ENCODE data around the gene PYGL.
A peak's percentile ranks its signal among the peaks of the same experiment; 100 is the strongest.
"Not testable (repeated sequence)": the region's sequence is repeated elsewhere in the genome, so short reads cannot be mapped to it uniquely, and the experiment has no call there.

PYGL gene

DNA sequence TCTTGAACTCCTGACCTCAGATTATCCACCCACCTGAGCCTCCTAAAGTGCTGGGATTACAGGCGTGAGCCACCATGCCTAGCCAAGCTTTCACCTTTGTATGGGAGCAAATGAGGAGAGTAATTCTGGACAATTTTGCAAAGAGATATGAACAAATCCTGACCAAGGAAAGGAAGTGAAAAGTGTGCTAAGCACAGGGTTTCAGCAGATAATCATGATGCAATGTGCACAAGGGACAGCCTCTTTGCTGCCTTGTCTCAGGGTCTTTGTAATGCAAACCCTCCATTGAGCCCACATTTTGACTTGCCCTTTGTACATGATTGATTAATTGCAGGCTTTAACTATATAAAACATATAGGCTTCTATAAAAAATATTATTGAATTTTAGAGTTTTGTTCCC, 9.2 kb upstream of the PYGL start:
- no peaks in the 10 kb centered on the region for H3K27me3 ChIP-seq (ENCODE audit: control insufficient read depth, insufficient read depth, low read length)
- no peak overlapping the region for H3K9ac ChIP-seq (ENCODE audit: low read length)
- no peak overlapping the region for H3K4me3 ChIP-seq (ENCODE audit: low read depth, low read length)
- no peak overlapping the region for H3K27ac ChIP-seq (ENCODE audit: low read depth, low read length)
- H3K9me3 ChIP-seq (ENCODE audit: control insufficient read depth, insufficient read depth, low read depth, low read length), result no peaks in the 10 kb centered on the region
- H3K4me1 ChIP-seq (ENCODE audit: control insufficient read depth, insufficient read depth, low read length), result peaks cover 12% of the 10 kb centered on the region
- H3K36me3 ChIP-seq (ENCODE audit: control insufficient read depth, insufficient read depth, low read length), result no peaks in the 10 kb centered on the region

GRCh38 chr14:50951032-50951431, 6.7 kb upstream of the PYGL start:
- Histone ChIP-seq H3K27ac (ENCODE audit: low read depth, low read length) (no peak overlapping the region), H3K4me1 (ENCODE audit: control insufficient read depth, insufficient read depth, low read length) (peaks cover 21% of the 10 kb centered on the region), H3K9me3 (ENCODE audit: control insufficient read depth, insufficient read depth, low read depth, low read length) (no peaks in the 10 kb centered on the region), H3K9ac (ENCODE audit: low read length) (no peak overlapping the region), H3K4me3 (ENCODE audit: low read depth, low read length) (no peak overlapping the region), H3K36me3 (ENCODE audit: control insufficient read depth, insufficient read depth, low read length) (no peaks in the 10 kb centered on the region), H3K27me3 (ENCODE audit: control insufficient read depth, insufficient read depth, low read length) (no peaks in the 10 kb centered on the region)

DNA sequence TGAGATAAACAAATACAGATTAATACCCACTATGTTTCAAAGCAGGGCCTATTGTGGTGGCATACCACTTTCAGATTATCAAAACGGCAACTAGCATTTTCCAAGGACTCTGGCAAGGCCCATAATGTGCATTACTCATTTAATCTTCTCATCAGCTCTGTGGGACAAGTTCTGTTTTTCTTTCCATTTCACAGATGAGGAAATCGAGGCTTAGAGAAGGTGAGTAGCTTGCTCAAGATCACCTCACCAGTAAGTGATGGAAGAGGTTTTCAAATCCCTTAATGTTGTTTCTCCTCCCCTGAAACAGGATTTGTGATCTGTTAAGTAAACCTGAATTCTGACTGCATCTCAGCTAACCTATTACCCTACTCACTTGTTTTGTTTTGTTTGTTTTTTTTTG, 3.9 kb upstream of the PYGL start:
- Histone ChIP-seq H3K4me3 (ENCODE audit: low read depth, low read length) (no peak overlapping the region), H3K27me3 (ENCODE audit: control insufficient read depth, insufficient read depth, low read length) (no peaks in the 10 kb centered on the region), H3K4me1 (ENCODE audit: control insufficient read depth, insufficient read depth, low read length) (peaks cover 13% of the 10 kb centered on the region), H3K9ac (ENCODE audit: low read length) (no peak overlapping the region), H3K9me3 (ENCODE audit: control insufficient read depth, insufficient read depth, low read depth, low read length) (no peaks in the 10 kb centered on the region), H3K27ac (ENCODE audit: low read depth, low read length) (no peak overlapping the region), H3K36me3 (ENCODE audit: control insufficient read depth, insufficient read depth, low read length) (no peaks in the 10 kb centered on the region)

GRCh38 chr14:50947446-50947845, 3.2 kb upstream of the PYGL start:
- Histone ChIP-seq H3K9ac (ENCODE audit: low read length) (no peak overlapping the region), H3K27ac (ENCODE audit: low read depth, low read length) (no peak overlapping the region), H3K4me1 (ENCODE audit: control insufficient read depth, insufficient read depth, low read length) (peaks cover 16% of the 10 kb centered on the region)

DNA sequence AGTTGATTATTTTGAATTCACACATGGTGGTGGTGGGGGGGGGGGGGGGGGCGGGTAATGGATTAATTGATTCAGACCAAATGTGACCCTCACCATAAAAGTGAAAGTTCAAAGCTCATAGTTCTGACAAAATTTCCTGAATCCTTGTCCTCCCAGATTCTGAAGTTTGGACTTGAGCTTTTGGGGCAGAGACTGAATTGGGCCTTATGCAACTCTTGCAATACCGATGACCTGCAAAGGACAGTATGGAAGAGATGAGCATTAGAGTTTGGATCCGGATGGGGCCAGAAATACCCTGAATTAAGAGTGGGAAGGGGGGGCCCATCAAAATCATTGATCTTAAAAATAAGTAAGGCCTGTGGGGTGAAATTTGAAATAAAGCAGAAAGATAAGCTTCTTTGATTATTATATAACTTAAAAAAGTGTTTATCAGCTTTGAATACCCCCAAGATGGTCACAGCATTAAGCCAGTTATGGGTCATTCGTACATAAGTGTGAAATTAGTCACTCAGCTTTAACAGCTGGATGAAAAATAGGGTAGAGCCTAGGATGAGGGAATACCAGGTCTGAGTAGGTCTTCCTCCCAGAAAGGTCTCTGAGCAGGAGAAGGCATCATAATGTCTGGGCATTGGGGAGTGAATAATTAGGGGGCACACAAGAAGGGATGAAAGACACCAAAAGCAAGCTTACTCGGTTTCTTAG, 2.1 kb upstream of the PYGL start:
- Histone ChIP-seq H3K27ac (ENCODE audit: low read depth, low read length) (no peak overlapping the region), H3K4me1 (ENCODE audit: control insufficient read depth, insufficient read depth, low read length) (peaks cover 16% of the 10 kb centered on the region), H3K9ac (ENCODE audit: low read length) (no peak overlapping the region), H3K36me3 (ENCODE audit: control insufficient read depth, insufficient read depth, low read length) (peaks cover 5% of the 10 kb centered on the region; the same call in 1 of the 2 replicates), H3K27me3 (ENCODE audit: control insufficient read depth, insufficient read depth, low read length) (no peaks in the 10 kb centered on the region), H3K9me3 (ENCODE audit: control insufficient read depth, insufficient read depth, low read depth, low read length) (no peaks in the 10 kb centered on the region), H3K4me3 (ENCODE audit: low read depth, low read length) (no peak overlapping the region)

More at GRCh38 chr14:50947446-50947845, 3.2 kb upstream of the PYGL start:
- H3K9me3 ChIP-seq (ENCODE audit: control insufficient read depth, insufficient read depth, low read depth, low read length), result no peaks in the 10 kb centered on the region
- no peaks in the 10 kb centered on the region for H3K36me3 ChIP-seq (ENCODE audit: control insufficient read depth, insufficient read depth, low read length)
- no peaks in the 10 kb centered on the region for H3K27me3 ChIP-seq (ENCODE audit: control insufficient read depth, insufficient read depth, low read length)
- H3K4me3 ChIP-seq (ENCODE audit: low read depth, low read length), result no peak overlapping the region

DNA sequence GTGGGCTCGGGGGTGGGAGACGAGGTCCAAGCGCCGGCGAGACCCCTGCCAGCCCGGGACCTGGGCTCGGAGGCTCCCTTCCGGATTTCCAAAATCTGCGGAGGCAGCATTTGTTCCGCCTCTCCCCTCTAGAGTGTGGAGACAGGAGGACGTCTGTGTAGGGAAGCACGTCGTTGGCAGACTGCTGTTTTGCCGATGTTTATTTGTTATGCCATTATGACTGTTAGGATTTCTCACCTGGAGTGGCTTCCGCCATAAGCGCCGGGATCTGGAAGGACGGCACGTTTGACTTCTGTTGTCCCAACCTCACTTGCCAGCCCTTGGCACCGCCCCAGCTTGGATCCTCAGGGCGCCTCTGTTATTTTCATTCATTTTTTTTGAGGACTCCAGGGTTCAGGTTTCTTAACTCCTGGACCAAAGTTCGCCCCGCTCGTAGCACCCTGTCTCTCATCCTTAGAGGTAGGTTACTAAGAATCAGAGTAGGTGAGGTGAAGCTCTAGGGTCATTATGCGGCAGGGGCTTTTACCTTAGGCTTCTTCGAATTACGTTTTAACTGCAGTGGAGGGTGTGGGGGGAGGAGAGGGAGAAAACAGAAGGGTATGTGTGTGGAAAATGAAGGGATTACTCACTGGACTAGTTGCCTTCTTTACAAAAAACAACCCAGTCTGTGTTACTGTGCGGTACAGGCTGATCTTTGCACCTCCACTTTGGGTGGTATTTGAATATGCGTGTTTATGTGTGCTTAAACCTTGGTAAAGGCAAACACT, 547 bp upstream of the PYGL start:
- H3K27ac ChIP-seq (ENCODE audit: low read depth, low read length), result no peak overlapping the region
- H3K27me3 ChIP-seq (ENCODE audit: control insufficient read depth, insufficient read depth, low read length), result no peaks in the 10 kb centered on the region
- H3K9ac ChIP-seq (ENCODE audit: low read length), result peak overlapping the region; percentile 72
- H3K4me3 ChIP-seq (ENCODE audit: low read depth, low read length), result peak overlapping the region; percentile 95
- peaks cover 16% of the 10 kb centered on the region for H3K4me1 ChIP-seq (ENCODE audit: control insufficient read depth, insufficient read depth, low read length)
- H3K9me3 ChIP-seq (ENCODE audit: control insufficient read depth, insufficient read depth, low read depth, low read length), result no peaks in the 10 kb centered on the region
- H3K36me3 ChIP-seq (ENCODE audit: control insufficient read depth, insufficient read depth, low read length), result peaks cover 12% of the 10 kb centered on the region; the same call in 1 of the 2 replicates

- Histone ChIP-seq H3K4me1 (ENCODE audit: control insufficient read depth, insufficient read depth, low read length) (peaks cover 16% of the 10 kb centered on the region), H3K27me3 (ENCODE audit: control insufficient read depth, insufficient read depth, low read length) (no peaks in the 10 kb centered on the region), H3K9me3 (ENCODE audit: control insufficient read depth, insufficient read depth, low read depth, low read length) (no peaks in the 10 kb centered on the region), H3K36me3 (ENCODE audit: control insufficient read depth, insufficient read depth, low read length) (peaks cover 12% of the 10 kb centered on the region; the same call in 1 of the 2 replicates), H3K4me3 (ENCODE audit: low read depth, low read length) (peak overlapping the region; percentile 95), H3K27ac (ENCODE audit: low read depth, low read length) (no peak overlapping the region), H3K9ac (ENCODE audit: low read length) (peak overlapping the region; percentile 72)
These were observed 881 bp downstream of the PYGL start for GRCh38 chr14:50943261-50943942.

DNA sequence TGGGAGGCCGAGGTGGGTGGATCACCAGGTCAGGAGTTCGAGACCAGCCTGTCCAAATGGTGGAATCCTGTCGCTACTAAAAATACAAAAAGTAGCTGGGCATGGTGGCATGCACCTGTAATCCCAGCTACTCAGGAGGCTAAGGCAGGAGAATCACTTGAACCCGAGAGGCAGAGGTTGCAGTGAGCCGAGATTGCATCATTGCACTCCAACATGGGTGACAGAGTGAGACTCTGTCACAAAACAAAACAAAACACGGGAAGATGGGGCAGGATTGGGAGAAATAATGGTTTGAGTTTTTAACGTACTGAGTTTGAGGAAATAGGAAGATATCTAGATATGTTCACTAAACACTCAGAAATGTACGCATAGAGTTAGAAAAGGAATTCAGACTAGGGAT, 2.6 kb downstream of the PYGL start:
- H3K36me3 ChIP-seq (ENCODE audit: control insufficient read depth, insufficient read depth, low read length), result peaks cover 12% of the 10 kb centered on the region; the same call in 1 of the 2 replicates
- not testable (repeated sequence) for H3K9ac ChIP-seq (ENCODE audit: low read length); H3K4me1 ChIP-seq (ENCODE audit: control insufficient read depth, insufficient read depth, low read length); H3K27me3 ChIP-seq (ENCODE audit: control insufficient read depth, insufficient read depth, low read length); H3K27ac ChIP-seq (ENCODE audit: low read depth, low read length); H3K9me3 ChIP-seq (ENCODE audit: control insufficient read depth, insufficient read depth, low read depth, low read length); H3K4me3 ChIP-seq (ENCODE audit: low read depth, low read length)

DNA sequence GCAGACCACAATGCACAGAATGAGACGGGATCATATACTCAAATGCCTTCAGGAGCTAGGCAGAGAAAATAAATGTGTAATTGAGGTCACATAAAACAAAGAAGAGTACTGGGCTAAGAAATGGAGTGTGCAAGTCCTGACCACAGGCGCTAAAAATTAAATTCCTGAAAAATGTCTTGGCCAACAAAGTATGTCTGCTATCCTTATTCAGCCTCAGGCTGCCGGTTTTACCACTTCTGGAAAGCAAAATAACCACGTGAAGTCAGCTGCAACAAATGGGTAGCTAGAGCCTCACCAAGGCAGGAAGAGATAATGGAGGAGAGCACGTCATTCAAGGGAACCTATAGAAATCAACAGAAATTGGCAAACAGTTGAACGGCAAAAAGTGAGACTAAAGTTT, 3.1 kb downstream of the PYGL start:
- H3K4me1 ChIP-seq (ENCODE audit: control insufficient read depth, insufficient read depth, low read length), result peaks cover 7% of the 10 kb centered on the region
- H3K9ac ChIP-seq (ENCODE audit: low read length), result no peak overlapping the region
- H3K27ac ChIP-seq (ENCODE audit: low read depth, low read length), result no peak overlapping the region

GRCh38 chr14:50937800-50938199, 6.5 kb downstream of the PYGL start:
- Histone ChIP-seq H3K4me1 (ENCODE audit: control insufficient read depth, insufficient read depth, low read length) (peaks cover 3% of the 10 kb centered on the region; the same call in 1 of the 2 replicates), H3K36me3 (ENCODE audit: control insufficient read depth, insufficient read depth, low read length) (peaks cover 39% of the 10 kb centered on the region), H3K4me3 (ENCODE audit: low read depth, low read length) (no peak overlapping the region), H3K9ac (ENCODE audit: low read length) (no peak overlapping the region), H3K27ac (ENCODE audit: low read depth, low read length) (no peak overlapping the region), H3K27me3 (ENCODE audit: control insufficient read depth, insufficient read depth, low read length) (no peaks in the 10 kb centered on the region), H3K9me3 (ENCODE audit: control insufficient read depth, insufficient read depth, low read depth, low read length) (no peaks in the 10 kb centered on the region)

More for the DNA sequence above, 3.1 kb downstream of the PYGL start:
- no peaks in the 10 kb centered on the region for H3K27me3 ChIP-seq (ENCODE audit: control insufficient read depth, insufficient read depth, low read length)
- H3K4me3 ChIP-seq (ENCODE audit: low read depth, low read length), result no peak overlapping the region
- H3K36me3 ChIP-seq (ENCODE audit: control insufficient read depth, insufficient read depth, low read length), result peaks cover 12% of the 10 kb centered on the region; the same call in 1 of the 2 replicates
- H3K9me3 ChIP-seq (ENCODE audit: control insufficient read depth, insufficient read depth, low read depth, low read length), result no peaks in the 10 kb centered on the region

- Histone ChIP-seq H3K4me1 (ENCODE audit: control insufficient read depth, insufficient read depth, low read length) (peaks cover 3% of the 10 kb centered on the region; the same call in 1 of the 2 replicates), H3K27ac (ENCODE audit: low read depth, low read length) (no peak overlapping the region), H3K9me3 (ENCODE audit: control insufficient read depth, insufficient read depth, low read depth, low read length) (no peaks in the 10 kb centered on the region), H3K36me3 (ENCODE audit: control insufficient read depth, insufficient read depth, low read length) (peaks cover 42% of the 10 kb centered on the region), H3K9ac (ENCODE audit: low read length) (no peak overlapping the region), H3K4me3 (ENCODE audit: low read depth, low read length) (no peak overlapping the region), H3K27me3 (ENCODE audit: control insufficient read depth, insufficient read depth, low read length) (no peaks in the 10 kb centered on the region)
These were observed 7.0 kb downstream of the PYGL start for GRCh38 chr14:50937325-50937724.
